HK-2 (cell line): Measurements from ENCODE around the gene PUS1.

Source experiments
- DNase-seq: peaks from one replicate; pipeline ENCODE4 v3.0.0-alpha.2; 2018; ENCODE audit not compliant: unreplicated experiment

The PUS1 gene

DNA sequence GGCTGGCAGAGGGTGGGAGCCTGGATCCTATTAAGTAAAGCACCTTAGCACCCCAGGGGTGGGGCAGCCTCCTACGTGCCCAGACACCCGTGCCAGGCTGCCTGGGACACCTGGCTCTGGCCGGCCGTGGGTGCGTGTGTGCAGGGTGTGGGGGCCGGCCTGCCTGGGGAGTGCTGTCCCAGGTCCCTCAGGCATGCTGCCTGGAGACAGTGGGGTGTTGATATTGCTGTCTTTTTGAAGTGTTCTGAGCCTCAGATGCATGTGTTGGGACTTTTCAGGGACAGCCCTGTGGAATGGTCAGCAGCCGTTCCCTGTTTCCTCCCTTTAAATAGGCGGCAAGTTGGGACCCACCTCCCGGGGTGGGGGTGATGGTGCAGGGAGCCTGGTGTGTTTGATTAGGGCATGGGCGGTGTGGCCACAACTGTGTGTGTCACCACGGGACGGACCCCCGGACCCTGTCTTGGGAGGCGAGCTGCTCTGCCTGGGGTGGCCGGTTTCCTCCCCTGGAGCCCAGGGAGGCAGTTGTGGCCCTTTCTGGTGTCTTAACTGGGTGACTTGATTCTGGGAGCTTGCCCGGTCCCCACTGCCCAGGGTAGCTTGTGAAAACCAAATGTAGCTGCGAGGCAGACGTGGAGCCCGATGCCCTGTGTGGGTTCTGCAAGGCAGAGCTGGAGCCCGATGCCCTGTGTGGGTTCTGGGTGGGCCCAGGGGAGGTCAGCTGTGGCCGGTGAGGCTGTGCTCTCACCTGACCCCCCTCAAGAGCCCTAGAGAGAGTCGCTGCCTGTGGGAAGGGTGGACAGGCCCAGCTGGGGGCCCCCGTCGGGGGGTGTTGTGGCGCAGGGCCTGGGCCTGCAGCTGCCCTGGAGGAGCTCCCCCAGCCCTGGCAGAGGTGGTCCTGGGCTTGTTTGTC lies 26.5 kb upstream of the PUS1 start:
- no peak for DNase-seq

DNA sequence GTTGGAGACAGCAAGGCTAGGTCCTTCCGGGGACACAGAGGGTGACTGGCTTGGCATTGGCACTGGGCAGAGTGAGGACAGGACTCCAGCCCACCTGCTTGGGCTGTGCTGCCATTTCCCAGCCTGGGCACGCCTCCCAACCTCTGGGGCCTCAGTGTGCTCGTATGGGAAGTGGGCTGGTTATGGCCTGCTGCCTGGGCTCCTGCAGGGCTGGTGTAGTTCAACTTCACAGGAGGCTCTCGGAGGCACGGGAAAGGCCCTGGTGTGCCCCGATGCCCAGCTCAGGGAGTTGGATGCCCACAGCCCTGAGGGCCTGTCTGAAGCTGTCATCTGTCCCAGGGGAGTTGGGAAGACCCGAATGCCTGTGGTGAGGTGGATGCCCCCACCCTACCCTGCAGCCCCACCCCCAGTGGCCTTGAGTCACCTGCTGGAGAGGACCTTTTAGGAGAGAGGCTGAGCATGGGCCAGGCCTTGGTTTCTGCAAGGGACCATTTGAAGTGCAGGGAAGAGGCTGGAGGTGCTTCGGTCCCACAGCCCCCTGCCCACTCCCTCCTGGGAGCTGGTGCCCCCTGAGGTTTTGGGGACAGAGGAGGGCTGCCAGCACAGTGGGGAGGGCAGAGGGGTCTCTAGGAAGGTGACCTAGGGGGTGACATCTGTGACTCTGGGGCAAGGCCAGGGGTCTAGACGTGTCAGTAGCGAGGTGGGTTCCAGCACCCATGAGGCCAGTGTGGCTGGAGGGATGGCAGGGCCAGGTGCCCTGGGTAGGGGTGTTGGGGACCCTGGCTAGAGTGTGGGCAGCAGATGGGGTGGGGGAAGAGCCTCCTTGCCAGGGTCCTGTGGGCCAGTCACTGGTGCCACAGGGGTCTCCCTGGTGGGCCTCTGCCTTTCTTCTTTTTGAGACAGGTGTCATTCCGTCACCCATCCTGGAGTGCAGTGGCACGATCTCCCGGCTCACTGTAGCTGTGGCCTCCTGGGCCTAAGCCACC lies 25.5 kb upstream of the PUS1 start:
- DNase-seq = no peak

- no peak for DNase-seq
Measured at GRCh38 chr12:131904346-131904745, 24.7 kb upstream of the PUS1 start.

DNA sequence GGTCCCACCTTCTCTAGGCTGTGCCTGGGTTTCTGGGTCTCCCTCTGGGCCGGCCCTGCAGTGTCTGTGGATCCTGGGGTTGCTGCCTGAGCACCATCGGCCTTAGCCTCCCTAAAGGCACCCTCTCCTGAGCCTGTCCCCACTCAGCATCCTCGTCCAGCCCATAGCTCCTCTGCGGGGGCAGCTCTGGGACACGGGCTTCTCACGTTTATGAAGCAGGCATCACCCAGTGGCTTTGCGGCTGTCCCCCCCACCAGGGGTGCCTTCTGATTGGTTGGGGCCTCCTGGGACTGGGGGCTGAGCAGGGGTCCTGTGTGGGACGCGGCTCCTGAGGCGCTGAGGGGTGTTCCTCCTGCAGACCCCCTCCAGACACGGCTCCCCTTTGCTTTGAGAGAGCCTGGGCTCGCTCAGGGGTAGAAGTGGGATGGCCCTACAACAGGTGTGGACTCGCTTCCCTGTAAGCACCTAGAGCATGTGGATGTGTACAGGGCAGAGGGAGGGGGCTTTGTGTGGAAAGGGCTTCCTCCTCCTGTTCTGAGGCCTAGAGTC lies 23.9 kb upstream of the PUS1 start:
- no peak for DNase-seq

DNA sequence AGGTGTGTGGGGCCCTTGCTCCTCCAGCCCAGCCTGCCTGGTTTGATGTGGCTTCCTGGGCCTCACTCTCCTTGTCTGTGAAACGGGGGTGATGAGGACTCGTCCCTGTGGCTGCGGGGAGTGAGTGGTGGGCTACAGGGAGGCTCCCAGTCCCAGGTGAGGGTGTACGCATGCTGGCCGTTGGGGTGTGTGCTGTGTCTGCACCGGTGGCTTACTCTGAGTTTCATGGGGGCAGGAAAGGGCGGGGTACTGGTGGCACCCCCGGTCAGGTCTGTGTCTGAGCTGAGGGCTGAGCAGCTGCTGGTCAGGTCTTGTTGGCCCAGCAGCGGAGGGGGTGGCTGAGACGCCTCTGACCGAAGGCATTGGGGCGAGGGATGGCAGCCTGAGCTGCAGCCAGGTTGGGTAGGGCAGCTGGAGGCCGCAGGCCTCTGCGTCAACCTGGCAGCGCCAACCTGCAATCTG lies 23.4 kb upstream of the PUS1 start:
- DNase-seq = no peak

DNA sequence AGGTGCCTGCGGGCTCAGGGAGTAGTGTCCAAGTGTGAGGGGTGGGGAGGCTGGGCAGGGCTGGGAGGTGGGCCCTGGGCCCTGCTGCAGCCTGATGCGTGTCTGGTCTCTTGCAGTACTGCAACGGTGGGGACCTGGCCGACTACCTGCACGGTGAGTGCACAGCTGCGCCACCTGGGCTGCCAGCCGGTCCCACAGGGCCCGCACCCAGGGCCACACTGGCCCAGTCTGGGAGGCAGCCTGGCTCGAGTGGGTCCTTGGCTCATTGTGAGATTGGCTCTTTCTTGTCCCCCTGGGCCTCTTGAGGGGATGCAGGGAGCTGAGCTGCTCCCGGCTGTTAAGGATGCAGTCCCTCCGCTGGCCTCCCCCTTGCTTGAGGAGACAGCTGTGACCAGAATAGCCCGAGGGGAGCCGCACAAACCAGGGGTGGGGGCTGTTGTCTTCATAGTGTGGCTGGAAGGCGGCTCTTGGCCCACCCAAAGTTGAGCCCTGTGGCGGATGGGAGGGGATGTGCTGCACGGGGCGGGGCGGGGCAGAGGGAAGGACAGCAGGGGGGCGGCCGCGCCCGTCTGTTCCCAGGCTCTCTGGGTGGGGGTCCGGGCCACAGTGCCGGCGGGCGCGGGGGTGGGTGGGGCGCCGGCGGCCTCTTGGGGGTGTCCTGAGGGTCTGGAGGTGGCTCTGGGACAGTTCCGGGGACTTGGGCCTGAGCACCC lies 21.5 kb upstream of the PUS1 start:
- DNase-seq = no peak

GRCh38 chr12:131908092-131909080 lies 20.7 kb upstream of the PUS1 start:
- DNase-seq = no peak

DNA sequence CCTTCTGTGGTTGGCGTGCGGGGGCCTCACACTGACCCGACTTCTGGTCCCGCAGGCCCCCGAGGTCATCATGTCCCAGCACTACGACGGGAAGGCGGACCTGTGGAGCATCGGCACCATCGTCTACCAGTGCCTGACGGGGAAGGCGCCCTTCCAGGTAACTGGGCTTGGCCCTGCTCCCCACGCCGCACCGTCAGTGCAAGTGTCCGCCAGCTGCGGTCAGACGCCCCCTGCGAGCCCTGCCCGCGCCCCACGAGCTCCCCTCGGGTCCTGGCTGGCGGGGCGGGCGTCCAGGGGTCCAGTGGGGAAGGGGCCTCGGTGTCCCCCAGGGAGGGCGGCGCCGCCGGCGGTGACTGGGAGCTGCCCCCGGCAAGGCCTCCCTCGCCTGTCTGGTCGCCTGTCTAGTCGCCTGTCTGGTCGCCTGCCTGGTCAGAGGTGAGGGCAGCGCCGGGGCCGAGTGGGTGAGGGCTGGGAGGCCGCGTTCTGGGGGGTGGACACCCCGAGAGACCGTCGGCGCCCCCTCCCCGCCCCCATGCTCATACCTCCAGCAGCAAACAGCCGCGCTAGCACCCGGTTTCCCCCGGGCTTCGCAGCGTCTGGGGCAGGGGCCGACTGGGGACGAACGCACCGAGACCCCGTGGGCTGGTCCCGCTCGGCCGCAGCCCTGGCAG lies 19.9 kb upstream of the PUS1 start:
- DNase-seq = no peak

- no peak for DNase-seq
Measured at GRCh38 chr12:131909752-131910219, 19.3 kb upstream of the PUS1 start.

GRCh38 chr12:131910302-131911027 lies 18.6 kb upstream of the PUS1 start:
- no peak for DNase-seq

- no peak for DNase-seq
Measured at GRCh38 chr12:131911028-131911650, 17.9 kb upstream of the PUS1 start.

DNA sequence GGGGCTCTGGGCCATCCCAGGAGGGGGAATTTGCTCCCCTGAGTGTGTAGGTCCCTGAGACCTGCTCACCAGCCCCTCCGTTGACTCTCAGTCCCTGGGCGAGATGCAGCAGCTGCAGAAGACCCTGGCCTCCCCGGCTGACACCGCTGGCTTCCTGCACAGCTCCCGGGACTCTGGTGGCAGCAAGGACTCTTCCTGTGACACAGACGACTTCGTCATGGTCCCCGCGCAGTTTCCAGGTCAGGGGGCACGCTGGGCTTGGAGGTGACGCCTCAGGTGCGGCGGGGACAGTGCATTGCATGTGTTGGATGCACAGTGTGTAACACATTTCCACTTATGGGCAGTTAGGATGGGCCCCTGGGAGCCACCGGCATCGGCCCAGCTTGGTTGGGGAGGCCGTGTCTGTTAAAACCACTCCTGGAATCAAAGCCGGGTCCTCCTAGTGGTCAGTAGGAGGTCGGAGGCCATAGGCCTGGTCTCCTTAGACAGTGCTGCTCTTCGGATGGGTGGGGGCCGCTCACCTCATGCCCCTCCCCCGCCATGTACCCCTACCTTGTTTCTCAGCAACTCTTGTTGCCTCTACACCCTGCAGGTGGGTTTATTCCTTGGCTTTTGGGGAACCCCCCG lies 17.1 kb upstream of the PUS1 start:
- no peak for DNase-seq

DNA sequence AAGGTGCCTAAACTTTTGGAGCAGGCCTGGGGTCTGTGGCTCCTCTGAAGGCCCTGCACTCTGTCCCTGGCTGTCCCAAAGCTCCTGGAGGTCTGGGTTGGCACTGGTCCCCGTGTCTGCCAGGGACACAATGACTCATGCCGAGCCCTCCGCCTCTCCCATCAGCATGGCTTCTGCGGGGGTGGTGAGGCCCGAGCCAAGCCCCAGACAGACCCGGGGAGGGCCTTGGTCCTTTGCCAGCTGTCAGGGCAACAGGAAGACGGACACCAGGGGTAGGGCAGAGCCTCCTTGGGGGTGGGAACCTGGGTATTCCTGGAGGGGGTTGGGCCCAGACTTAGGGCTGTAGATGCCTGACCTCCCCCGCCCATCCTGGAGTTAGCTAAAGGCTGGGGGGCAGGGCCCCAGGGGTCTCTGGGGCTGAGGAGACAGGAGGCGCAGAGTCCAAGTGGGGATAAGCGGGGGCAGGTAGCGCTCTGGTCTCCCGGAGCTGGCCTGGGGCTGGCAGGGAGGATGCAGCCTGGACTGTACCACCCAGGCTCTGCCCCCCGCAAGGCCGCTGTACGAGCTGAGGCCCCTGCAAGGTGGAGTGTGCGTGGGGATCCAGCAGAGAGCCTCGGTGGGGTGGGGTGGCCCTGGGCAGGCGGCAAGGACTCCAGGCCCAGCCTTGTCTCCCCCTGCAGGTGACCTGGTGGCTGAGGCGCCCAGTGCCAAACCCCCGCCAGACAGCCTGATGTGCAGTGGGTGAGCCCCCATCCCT lies 16.4 kb upstream of the PUS1 start:
- peak; percentile 92 for DNase-seq

- DNase-seq = no peak
Measured at GRCh38 chr12:131913666-131914065, 15.4 kb upstream of the PUS1 start.

GRCh38 chr12:131914179-131914702 lies 14.8 kb upstream of the PUS1 start:
- DNase-seq = no peak

DNA sequence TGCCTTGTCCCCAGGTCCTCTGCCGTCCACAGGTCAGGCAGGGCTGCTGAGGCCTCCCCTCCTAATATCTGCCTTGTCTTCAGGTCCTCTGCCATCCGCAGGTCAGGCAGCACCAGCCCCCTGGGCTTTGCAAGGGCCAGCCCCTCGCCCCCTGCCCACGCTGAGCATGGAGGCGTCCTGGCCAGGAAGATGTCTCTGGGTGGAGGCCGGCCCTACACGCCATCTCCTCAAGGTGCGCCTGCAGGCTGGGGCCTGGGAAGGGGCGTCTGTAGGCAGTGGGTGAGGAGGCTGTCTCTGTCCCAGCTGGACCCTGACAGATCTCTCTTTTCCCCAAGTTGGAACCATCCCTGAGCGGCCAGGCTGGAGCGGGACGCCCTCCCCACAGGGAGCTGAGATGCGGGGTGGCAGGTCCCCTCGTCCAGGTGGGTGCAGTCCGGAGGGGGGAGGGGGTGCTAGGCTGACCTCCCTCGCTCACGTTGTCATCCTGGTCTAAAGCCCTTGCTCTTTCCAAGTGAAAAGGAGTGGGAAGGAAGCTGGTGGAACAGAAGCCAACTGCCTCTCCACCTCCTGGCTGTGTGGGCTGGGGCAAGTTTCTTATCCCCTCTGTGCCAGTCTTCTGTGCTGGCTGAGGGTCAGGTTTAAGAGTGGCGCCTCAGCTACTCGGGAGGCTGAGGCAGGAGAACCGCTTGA lies 13.9 kb upstream of the PUS1 start:
- no peak for DNase-seq
